H1 (cell line): ENCODE measurements around the gene RPP14. TPM values are rescaled to one million over a fixed set of nuclear protein-coding genes. Genes with fewer than 3 reads are reported as not detected.

Experiments
- CHD1 ChIP-seq: IDR thresholded peaks from 2 replicates; pipeline ENCODE4 v1.6.1; 2012; ENCODE audit warnings: low read depth, low read length, improper control_type of control experiment
- CTCF ChIP-seq, 3 experiments: IDR thresholded peaks; 1 replicate in 2 of 3; 2 replicates in 1 of 3; pipeline versions ENCODE4 v1.5.1 to v1.6.1; 2011; ENCODE audit warnings: low read length in 3 of 3, mild to moderate bottlenecking in 3 of 3, inconsistent platforms in 2 of 3, low read depth in 1 of 3, moderate library complexity in 1 of 3; ENCODE audit not compliant: insufficient read depth in 1 of 3; ENCODE audit errors: control extremely low read depth in 1 of 3
- EGR1 ChIP-seq: IDR thresholded peaks from 2 replicates; pipeline ENCODE4 v1.6.1; 2011; ENCODE audit warnings: low read depth, low read length, borderline replicate concordance
- HDAC2 ChIP-seq, 2 experiments: fragments of 300-600 bp in 1 of 2; sonication (generic) in 1 of 2; IDR thresholded peaks; 2 replicates each; pipeline ENCODE4 v1.6.1; 2011 to 2012; ENCODE audit warnings: low read depth in 2 of 2, low read length in 2 of 2, mild to moderate bottlenecking in 2 of 2, moderate library complexity in 2 of 2, borderline replicate concordance in 1 of 2, inconsistent platforms in 1 of 2
- POLR2A ChIP-seq, 2 experiments: IDR thresholded peaks; 1 replicate in 1 of 2; 2 replicates in 1 of 2; pipeline ENCODE4 v1.6.1; 2011; ENCODE audit warnings: low read depth in 2 of 2, low read length in 2 of 2, mild to moderate bottlenecking in 2 of 2; ENCODE audit errors: control extremely low read depth in 1 of 2
- POU5F1 ChIP-seq: IDR thresholded peaks from 2 replicates; pipeline ENCODE4 v1.6.1; 2011; ENCODE audit warnings: low read depth, mild to moderate bottlenecking, low read length, moderate library complexity
- RXRA ChIP-seq: IDR thresholded peaks from 2 replicates; pipeline ENCODE4 v1.6.1; 2011; ENCODE audit warnings: low read depth, mild to moderate bottlenecking, low read length, moderate library complexity; ENCODE audit not compliant: insufficient read depth
- SUZ12 ChIP-seq: fragments of 200-600 bp; sonication (generic); IDR thresholded peaks from 2 replicates; pipeline ENCODE4 v1.6.1; 2012; ENCODE audit warnings: mild to moderate bottlenecking, inconsistent platforms, low read length, moderate library complexity, mixed read lengths
- TCF12 ChIP-seq: IDR thresholded peaks from 2 replicates; pipeline ENCODE4 v1.6.1; 2011; ENCODE audit warnings: low read depth, mild to moderate bottlenecking, low read length
- polyA plus RNA-seq, 7 experiments: library from polyadenylated mRNA; depleted of rRNA in 3 of 7; stranded (reverse) in 5 of 7; unstranded in 2 of 7; fragments of >200 nt in 5 of 7; fragments of 200-250 nt in 2 of 7; gene quantifications; 1 replicate in 5 of 7; 2 replicates in 1 of 7; 4 replicates in 1 of 7; pipeline versions ENCODE4 v1.2.1 to v1.2.3, GENCODE V29; 2011 to 2013; ENCODE audit warnings: missing spikeins in 2 of 7, mixed read lengths in 2 of 7
- total RNA-seq: library from RNA; stranded (reverse); fragmentation: NEBNext Ultra II Directional; extraction: Animal tissue kit (Norgen Biotek cat#: 25700); gene quantifications from 2 replicates; pipeline ENCODE4 v1.2.1, GENCODE V29; 2021

Gene RPP14
- total and polyA plus RNA-seq, 2 of the 8 experiments (the other 6 are each of a cell fraction or from before 2014, with no cell fraction given): 11.7 to 23.4 TPM

GRCh38 chr3:58296843-58297242 is 9.2 kb upstream of the RPP14 start (continued):
- TF ChIP-seq CTCF (IDR thresholded peaks at IDR 0.05; ENCODE audit: control extremely low read depth in 1 of 3, insufficient read depth in 1 of 3, low read depth in 1 of 3, low read length in 3 of 3) (no peak), RXRA (no peak), EGR1 (no peak), CHD1 (no peak), SUZ12 (no peak), HDAC2 (IDR thresholded peaks at IDR 0.05; ENCODE audit: borderline replicate concordance in 1 of 2, low read depth in 2 of 2, low read length in 2 of 2) (no peak), POLR2A (IDR thresholded peaks at IDR 0.05; ENCODE audit: control extremely low read depth in 1 of 2, low read depth in 2 of 2, low read length in 2 of 2) (no peak), POU5F1 (no peak), TCF12 (no peak)
